Measurements from ENCODE around the gene ADCYAP1R1.

ADCYAP1R1 gene

DNA sequence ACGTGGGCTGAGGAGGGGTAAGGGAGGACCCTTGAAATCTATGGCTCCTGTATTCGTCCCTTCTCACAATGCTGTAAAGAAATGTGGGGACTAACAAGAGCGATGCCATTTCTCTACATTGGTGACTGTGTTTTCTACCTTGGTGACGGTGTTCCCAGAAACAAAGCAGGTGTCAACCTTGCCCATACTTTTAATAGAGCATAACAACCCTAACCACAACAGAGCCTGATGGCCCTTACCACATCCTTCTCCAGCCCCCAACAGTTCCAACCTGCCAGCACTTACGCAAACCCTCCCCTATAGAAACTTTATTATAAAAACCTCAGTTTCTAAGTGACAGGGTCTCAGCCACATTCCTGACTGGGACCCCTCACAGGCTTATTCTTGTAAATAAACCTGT is 28.2 kb upstream of the ADCYAP1R1 start:
- H3K4me3 ChIP-seq (ENCODE audit: low read depth, low read length): no peak overlapping the region
- TF ChIP-seq, protein P1, sequence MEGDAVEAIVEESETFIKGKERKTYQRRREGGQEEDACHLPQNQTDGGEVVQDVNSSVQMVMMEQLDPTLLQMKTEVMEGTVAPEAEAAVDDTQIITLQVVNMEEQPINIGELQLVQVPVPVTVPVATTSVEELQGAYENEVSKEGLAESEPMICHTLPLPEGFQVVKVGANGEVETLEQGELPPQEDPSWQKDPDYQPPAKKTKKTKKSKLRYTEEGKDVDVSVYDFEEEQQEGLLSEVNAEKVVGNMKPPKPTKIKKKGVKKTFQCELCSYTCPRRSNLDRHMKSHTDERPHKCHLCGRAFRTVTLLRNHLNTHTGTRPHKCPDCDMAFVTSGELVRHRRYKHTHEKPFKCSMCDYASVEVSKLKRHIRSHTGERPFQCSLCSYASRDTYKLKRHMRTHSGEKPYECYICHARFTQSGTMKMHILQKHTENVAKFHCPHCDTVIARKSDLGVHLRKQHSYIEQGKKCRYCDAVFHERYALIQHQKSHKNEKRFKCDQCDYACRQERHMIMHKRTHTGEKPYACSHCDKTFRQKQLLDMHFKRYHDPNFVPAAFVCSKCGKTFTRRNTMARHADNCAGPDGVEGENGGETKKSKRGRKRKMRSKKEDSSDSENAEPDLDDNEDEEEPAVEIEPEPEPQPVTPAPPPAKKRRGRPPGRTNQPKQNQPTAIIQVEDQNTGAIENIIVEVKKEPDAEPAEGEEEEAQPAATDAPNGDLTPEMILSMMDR (IDR thresholded peaks at IDR 0.05; ENCODE audit: insufficient read depth, low read depth, low read length, missing control alignments): no peak
- peak; percentile 52 for DNase-seq (ENCODE audit: low read depth)

DNA sequence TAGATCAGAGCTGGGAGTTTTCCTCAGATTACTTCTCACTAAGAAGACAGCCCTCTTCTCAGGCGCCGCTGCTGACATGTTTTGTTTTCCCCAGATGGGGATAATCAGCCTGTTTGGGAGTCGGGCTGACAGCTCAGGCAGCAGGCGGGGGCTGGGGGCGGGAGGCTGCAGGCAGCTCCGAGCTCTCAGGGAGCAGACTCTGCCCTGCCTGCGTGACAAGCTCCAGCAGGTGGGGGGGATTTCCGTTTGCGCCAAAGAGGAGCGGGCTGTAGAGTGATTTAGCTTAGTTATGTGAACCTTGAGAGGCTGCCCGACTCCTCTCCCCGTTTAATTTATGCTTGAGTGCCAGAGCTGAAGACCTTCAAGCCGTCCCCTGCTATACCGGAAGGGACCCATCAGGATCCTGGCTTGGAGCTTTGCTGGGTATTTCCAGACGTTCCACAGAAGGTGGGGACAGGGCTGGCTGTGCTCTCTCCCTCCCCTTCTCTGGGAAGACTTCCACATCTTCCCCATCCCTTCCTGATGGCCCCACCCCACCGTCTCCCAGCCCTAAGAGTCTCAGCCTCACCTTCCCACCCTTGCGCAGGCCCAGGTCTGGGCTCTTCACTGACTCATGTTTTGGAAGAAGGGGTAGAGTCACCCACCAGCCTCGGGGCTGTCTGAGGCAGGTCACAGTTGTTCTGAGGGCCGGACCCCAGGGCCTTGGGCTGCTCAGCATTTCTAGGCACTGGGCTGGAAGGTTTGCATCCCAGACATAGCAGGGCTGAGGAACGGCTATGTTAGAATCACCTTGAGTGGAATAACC is 24.7 kb upstream of the ADCYAP1R1 start:
- peak; percentile 57 for DNase-seq (ENCODE audit: low read depth)
- TF ChIP-seq, protein P1 (IDR thresholded peaks at IDR 0.05; ENCODE audit: insufficient read depth, low read depth, low read length, missing control alignments): no peak
- H3K4me3 ChIP-seq (ENCODE audit: low read depth, low read length): no peak overlapping the region

DNA sequence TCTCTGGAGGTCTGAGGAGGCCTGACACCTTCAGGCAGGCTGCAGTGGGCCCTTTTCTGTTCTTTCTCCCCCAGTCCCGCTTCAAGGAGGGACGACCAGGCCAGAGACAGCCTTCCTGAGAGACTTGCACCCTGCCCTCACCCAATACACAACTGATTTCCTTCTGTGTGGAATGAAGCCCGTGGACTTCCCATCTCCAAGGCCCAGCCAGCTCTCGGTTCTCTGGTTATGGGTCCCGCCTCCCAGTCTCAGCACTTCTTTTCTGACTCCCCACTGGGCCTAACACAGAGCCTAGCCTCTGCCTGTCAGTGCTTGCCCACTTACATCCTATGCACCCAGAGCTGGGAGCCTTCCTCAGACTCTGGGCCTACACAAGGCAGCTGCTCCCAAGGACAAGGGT is 24.1 kb upstream of the ADCYAP1R1 start:
- no peak for DNase-seq (ENCODE audit: low read depth)
- TF ChIP-seq, protein P1 (IDR thresholded peaks at IDR 0.05; ENCODE audit: insufficient read depth, low read depth, low read length, missing control alignments): no peak
- no peak overlapping the region for H3K4me3 ChIP-seq (ENCODE audit: low read depth, low read length)

DNA sequence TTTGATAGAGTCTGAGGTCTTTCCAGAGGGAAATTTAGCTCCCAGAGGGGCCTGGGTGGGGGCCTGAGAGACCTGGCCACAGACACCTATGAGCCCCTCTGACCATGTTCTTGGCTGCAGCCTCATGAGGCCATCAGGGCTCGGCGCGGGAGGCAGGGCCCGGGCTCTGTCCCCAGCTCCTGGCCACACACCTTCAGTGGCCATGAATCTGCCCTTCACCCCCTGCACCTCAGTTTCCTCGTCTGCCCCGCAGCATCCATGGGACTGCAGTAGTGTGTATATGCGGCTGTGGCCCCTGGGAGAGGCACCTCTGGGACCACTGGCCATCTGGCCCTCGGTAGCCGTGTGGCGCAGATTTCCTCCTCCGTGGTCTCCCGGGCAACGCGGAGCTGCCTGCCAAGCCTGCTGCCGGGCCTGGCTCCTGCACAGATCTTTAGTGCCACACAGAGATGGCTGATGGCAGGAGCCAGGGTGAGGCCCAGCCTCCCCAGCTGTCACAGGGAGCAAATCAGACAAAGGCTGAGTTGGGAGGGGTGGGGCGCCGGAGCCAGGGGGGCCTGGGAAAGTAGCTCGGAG is 23.6 kb upstream of the ADCYAP1R1 start:
- TF ChIP-seq, protein P1 (IDR thresholded peaks at IDR 0.05; ENCODE audit: insufficient read depth, low read depth, low read length, missing control alignments): no peak
- no peak overlapping the region for H3K4me3 ChIP-seq (ENCODE audit: low read depth, low read length)
- no peak for DNase-seq (ENCODE audit: low read depth)

DNA sequence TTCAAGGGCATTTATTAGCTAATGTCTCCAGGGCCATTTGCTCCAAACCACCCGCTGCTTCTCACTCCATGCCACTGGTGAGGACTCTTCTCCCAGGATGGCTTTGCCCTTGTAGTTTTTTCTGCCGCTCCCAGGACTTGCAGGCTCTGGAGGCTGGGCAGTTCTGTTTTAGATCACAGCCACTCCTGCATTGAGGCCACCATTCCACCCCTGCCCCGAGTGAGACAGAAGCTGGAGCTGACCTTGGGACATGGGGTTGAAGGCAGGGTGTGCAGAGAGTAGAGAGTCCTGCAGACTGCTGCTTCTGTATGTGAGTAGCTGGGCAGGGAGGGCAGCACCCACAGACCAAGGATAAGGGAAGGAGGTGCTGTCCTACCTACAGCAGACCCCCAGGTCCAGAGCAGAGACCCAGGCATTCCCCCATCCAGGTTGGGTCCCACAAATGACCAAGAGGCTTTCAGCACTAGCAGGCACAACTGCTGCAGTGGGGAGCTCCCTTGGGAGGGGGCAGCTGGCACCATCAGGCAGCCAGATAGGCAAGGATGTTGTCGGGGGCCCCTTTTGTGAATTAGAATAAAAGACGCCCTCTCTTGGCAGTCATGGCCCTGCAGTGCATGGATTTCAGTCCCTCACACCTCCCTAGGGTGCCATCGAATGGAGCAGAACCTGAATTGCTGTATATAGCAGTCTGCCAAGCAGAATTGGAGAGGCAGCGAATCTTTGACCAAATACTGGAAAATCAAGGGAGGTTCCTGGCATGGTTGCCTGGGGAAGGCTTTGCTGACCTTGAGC is 22.7 kb upstream of the ADCYAP1R1 start:
- DNase-seq (ENCODE audit: low read depth): no peak
- TF ChIP-seq, protein P1 (IDR thresholded peaks at IDR 0.05; ENCODE audit: insufficient read depth, low read depth, low read length, missing control alignments): no peak
- H3K4me3 ChIP-seq (ENCODE audit: low read depth, low read length): no peak overlapping the region

DNA sequence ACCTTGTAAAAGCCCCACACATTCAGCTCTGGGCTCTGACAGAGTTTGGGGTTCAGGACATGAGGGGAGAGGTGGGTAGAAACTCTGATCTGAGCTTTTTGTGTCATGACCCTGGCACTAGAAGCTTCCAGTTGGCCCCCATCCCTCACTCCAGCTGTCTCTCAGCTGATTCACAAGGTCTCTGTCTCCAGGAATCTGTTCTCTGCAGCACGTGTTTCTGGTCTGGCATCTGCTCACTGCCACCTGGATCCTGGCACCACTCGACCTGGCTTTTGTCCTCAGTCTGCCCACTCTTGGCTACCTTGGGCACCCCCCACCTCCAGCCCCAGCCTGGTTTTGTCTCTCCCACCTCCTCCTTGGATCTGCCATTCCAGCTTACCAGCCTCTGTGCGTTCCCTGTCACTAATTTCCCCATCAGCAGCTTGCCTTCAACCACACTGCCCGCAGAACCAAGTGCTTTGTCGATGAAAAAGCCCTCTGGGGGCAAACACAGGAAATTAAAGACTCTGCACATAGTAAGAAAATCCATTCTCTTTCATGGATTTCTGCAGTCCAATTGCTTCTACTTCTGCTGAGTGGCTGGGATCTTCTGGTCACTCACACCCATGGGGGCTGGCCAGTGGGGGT is 18.3 kb upstream of the ADCYAP1R1 start:
- TF ChIP-seq, protein P1 (IDR thresholded peaks at IDR 0.05; ENCODE audit: insufficient read depth, low read depth, low read length, missing control alignments): no peak
- DNase-seq (ENCODE audit: low read depth): no peak
- no peak overlapping the region for H3K4me3 ChIP-seq (ENCODE audit: low read depth, low read length)

Data from GM12865 (cell line).